Fibroblast of villous mesenchyme (primary cell): ENCODE results near the gene RASGRF2. TPM values are rescaled to one million over a fixed set of nuclear protein-coding genes. Genes with fewer than 3 reads are reported as not detected.
A peak's percentile ranks its signal among the peaks of the same experiment; 100 is the strongest.
"Not testable (repeated sequence)": the region's sequence is repeated elsewhere in the genome, so short reads cannot be mapped to it uniquely, and the experiment has no call there.

Source experiments
- DNase-seq: peaks from one replicate; pipeline ENCODE4 v3.0.0-alpha.2; 2010; ENCODE audit warnings: low read depth
- H3K4me3 ChIP-seq: 2 replicates; pipeline ENCODE4 v1.5.1; 2011; ENCODE audit warnings: low read depth, mild to moderate bottlenecking, low read length
- CTCF ChIP-seq: IDR thresholded peaks from 2 replicates; pipeline ENCODE4 v1.5.1; 2012; ENCODE audit warnings: low read depth, mild to moderate bottlenecking, low read length; ENCODE audit not compliant: insufficient read depth
- total RNA-seq: library from RNA; depleted of rRNA; stranded (reverse); fragments of >200 nt; gene quantifications from 2 replicates; pipeline ENCODE4 v1.2.3, GENCODE V29; 2012

Gene RASGRF2
- total RNA-seq, 1 donor, result 3.9 TPM

- TF ChIP-seq CTCF, result no peak
- no peak overlapping the region for H3K4me3 ChIP-seq
- DNase-seq, result no peak
Observed at GRCh38 chr5:81045389-81045807, 85.2 kb downstream of the RASGRF2 start.

DNA sequence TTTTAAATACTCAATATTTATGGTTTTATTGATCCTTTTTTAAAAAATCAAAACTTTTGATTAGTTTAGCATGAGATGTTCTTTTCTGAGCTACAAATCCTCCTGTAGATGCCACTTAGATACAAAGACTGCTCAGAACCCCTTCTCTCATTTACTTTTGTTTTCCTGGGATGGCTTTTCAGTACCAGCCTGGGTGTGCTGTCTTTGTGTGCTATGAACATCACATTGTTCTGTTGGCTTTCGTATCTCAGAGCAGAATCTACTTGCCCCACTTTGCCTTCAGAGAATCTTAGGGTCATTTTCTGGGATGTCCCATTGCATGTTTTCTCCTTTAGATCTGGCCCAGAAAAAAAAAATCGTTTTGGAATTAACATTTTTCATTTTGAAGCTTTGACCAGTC is 85.9 kb downstream of the RASGRF2 start:
- TF ChIP-seq CTCF, result no peak
- H3K4me3 ChIP-seq, result no peak overlapping the region
- DNase-seq, result no peak

DNA sequence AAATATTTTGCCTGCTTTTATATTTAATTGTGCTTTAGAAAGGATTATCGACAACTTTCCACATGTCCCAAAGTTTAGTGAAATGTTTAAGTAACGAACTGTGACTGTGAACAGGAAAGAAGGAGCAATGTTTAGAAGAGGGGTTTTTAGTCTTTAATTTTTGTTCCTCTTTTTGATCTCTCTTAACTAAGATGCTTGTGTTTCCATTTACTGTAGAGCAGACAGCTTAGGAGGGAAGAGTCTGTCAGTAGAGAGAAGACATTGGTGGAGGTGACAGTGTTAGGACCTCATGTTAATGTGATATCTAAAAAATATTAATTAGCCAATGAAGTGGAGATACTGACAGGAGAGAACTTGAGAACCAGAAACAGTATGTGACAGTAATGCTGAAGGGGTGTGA is 92.2 kb downstream of the RASGRF2 start:
- no peak for TF ChIP-seq CTCF
- no peak for DNase-seq
- no peak overlapping the region for H3K4me3 ChIP-seq

DNA sequence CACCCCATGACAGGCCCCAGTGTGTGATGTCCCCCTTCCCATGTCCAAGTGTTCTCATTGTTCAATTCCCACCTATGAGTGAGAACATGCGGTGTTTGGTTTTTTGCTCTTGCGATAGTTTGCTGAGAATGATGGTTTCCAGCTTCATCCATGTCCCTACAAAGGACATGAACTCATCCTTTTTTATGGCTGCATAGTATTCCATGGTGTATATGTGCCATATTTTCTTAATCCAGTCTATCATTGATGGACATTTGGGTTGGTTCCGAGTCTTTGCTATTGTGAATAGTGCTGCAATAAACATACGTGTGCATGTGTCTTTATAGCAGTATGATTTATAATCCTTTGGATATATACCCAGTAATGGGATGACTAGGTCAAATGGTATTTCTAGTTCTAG is 93.1 kb downstream of the RASGRF2 start:
- not testable (repeated sequence) for DNase-seq, H3K4me3 ChIP-seq

DNA sequence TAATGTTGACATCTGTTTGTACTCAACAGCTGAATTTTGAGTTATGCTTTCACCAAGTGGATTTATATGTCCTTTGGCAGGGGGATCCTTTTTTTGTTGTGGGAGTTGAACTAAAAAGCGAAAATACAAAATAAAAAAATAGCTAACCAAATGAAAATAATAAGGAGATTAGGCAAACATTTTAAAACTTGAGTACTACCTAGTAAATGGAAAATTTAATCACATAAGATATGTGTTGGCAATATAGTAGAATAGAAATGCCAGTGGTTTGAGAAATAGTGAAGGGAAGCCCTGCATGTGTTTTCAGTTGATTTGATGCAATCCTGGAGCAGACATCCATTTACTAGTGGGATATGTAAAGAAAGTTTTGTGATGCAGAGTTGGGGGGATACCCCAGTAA is 98.0 kb downstream of the RASGRF2 start:
- H3K4me3 ChIP-seq, result no peak overlapping the region
- DNase-seq, result no peak
- no peak for TF ChIP-seq CTCF

DNA sequence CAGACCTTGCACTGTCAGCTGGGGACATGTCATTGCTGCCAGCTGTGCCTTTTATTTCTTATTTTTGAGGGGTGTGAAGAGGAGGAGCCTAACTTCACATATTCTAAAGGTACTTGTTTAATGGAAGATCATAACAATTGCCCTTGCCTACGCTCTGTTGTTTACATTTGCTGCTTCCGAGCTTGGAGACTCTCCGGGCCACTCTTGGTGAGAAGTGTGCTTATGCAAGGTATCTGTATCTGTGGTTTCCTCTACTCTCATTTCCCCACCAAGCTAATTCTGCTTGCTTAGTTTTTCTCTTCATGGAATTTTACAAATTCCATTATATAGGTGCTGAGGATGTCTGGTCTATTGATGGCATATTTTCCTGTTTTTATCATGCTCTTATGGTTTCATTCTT is 105.3 kb downstream of the RASGRF2 start:
- H3K4me3 ChIP-seq, result no peak overlapping the region
- no peak for TF ChIP-seq CTCF
- peak; percentile 54 for DNase-seq

DNA sequence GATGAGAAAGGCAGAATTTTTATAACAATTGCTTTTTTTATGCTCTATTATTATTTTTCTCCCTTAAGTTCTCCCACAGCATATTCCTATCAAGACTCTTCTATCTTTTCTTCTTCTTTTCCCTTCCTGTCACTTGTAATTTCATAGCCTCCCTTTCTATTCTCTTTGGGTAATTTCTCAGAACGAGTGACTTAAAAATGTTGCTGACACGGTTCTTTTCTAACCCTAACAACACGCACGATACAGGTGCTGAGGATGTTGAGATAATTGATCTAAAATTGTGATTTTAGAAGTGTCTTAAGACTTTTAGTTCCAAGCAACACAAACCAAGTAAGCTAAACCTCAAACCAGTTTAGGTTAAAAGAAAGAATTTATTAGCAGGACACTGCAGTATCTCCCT is 105.9 kb downstream of the RASGRF2 start:
- H3K4me3 ChIP-seq, result no peak overlapping the region
- no peak for DNase-seq
- TF ChIP-seq CTCF, result no peak
